ENCODE results near the gene LPO.

LPO gene

DNA sequence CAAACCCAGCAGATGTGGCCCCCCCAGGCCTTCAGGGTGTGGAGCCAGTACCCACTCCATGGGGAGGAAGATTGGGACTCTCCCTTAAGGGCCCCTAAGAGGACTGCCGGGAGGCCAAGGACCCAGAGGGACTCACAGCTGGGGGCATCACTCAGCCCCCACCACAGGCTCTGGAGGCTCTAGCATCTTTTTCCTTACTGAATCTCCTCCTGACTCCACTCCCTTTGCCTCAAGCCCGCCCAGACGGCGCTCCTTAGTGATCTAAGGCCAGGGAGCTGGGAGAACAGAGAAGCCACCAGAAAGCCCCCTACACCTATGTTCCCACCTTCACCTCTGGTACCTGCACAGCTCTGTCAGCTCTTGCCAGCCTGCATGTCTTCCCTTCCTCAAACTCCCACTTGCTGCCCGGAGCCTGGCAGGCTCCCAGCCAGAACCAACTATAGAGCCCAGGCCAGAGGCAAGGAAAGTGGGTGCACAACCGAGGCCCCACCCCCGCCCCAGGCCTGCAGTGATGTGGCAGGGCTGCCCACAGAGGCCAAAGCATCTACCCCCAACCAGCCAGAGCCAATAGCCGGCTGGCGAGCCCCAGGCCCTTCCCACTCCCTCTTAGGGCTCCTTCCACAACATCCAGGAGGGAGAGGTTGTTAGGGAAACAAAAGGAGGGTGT is 64.7 kb downstream of the LPO start:
- DNase-seq (ENCODE audit: low read depth in 2 of 3, low spot score in 1 of 3): no peak

DNA sequence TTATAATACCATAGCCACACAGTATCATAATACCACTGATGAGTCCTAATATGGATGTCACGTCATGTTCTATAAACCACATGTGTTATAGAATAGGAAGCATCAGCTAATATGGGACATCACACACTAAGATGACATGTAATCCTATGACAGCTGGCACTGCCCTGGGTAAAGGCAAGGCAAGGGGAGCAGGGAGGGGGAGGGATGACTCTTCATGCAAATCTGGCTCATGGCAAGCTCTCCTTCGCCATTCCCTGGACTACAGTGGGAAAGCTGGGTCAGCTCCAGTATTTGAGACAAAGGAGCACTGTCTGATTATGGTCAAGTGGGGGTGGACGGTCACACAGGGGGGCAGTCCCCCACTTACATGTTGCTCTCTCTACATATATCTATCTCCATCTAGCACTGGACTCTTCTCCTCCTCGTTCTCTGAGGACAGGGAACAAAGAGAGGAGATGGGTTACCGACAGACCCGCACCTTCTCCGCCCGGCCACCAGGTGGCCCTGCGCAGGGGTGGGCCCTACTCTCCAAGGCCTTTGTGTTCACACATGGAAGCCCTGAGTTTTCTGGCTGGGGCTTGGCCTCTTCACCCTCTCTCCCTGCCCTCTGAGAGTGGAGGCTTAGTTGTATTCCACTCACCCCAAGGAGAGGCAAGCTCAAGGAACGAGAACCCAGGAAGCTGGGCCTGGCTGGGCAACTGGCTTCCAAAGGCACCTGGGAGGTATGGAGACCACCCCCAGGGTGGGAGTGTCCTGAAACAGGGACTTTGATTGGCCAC is 65.8 kb downstream of the LPO start:
- peak in 2 of 3 donors; percentile 46 to 54 for DNase-seq (ENCODE audit: low read depth in 2 of 3, low spot score in 1 of 3)

DNA sequence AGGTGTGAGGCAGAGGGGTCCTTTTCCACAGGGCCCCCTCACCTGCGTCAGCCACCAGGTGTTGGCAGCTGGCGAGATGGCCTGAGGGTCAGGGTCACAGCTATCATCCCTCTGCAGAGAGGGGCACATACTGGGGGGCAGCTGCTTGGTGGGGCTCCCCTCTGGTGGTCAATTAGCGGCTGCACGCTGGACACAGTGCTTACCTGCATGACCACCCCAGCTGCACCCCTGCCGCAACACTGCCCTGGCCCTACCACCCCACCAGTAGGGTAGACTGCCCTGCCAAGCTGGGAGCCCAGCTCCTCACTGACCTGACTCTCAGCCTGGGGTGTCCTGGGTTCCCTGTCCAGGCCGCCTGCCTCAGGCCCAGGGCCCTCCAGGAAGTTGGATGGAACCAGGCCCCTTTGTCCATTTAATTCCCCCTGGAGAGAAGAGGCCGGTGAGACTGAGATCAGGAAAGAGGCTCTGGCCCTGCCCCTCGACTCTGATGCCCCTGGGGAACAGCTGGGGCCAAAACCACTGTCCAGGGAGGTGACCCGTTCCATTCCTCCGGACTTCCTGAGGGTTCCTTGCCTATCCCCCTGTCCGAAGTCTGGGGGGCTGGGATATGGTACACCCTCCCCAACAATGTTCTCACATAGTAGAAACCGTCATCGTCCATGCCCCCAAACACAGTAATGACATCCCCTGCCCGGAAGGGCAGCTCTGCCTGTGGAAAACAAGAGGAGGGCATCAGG is 66.5 kb downstream of the LPO start:
- DNase-seq (ENCODE audit: low read depth in 2 of 3, low spot score in 1 of 3): no peak

DNA sequence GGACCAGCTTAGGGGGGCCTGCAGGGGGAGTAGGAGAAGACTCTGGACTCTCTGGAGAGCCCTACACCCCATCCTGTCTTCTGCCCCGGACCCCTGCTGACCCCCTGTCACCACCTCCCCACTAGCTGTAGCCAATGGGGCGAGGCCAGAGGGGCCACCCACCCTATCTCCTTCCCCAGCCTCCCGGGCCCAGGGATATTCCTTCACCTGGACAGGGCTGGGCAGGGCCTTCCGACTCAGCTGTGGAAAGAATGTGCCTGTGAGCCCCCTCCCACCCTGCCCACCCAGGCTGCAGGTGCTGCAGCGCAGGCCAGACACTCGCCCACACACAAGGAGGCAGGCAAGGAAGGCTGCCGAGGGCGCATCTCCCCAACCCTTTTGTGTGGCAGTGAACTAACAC is 67.2 kb downstream of the LPO start:
- no peak for DNase-seq (ENCODE audit: low read depth in 2 of 3, low spot score in 1 of 3)

DNA sequence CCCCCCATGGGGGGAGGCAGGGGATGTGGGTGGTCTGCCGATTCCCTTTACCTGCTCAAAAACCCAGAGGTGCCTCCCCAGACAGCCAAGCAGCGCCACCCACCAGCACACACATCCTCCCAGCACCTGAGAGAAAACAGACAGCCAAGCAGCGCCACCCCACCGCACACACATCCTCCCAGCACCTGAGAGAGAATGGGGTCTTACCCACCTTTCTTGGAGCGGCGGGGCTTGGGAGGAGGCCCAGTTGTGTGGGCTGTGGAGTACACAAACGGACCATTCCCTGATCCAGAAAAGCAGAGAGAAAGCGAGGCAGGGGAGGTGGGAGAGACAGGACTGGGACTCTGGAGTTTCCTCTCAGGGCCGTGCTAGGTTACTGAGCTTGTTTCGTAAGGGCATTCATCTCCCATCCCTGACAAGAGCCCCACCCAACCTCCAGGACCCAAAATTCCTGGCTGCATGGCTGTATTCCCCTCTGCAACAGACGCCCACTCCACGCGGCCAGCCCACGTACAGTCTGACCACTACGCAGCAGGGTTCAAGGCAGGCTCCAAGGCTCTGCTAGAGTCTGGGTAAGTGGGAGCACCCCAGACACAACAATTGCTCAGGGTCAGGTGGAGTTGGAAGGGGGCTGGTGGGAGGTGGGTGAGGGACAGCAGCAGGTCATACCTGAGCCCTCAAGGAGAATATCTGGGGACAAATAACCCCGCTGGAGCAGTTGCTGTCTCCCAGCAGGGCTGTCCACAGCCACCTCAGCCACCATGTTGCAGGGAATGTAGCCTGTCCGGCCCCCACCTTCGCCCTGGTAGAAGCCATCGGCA is 68.0 kb downstream of the LPO start:
- no peak for DNase-seq (ENCODE audit: low read depth in 2 of 3, low spot score in 1 of 3)

DNA sequence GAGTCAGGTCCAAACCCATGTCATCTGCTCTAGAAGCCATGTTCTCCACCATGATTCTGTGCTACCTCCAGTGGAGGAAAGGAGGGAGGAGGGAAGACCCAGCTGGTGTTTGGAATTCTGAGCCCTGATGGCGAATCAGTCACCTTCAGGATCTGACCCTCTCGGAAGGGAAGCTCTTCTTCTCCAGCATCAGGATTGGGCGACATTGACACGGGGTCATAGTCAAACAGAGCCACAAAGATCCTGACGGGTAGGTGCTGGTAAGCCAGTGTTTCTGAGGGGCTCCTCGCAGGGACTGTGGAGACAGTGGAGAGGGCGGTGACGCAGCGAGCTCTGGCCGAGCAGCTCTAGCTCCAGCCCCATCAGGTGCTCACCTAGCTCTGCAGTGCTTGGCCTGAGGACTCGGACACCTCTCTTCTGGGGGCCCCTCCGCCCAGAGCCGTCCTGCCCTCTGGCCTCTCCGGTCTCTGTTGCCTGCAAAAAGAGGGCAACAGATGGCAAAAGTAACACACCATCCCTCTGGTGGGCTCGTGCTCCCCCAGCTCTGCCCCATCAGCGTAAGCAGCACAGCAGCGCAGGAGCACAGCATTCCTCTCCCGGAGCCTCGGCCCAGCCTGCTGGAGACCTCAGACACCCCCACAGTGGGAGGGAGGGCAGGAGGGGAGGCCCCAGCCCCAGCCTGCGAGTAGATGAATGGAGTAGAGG is 69.2 kb downstream of the LPO start:
- DNase-seq (ENCODE audit: low read depth in 2 of 3, low spot score in 1 of 3): no peak

DNA sequence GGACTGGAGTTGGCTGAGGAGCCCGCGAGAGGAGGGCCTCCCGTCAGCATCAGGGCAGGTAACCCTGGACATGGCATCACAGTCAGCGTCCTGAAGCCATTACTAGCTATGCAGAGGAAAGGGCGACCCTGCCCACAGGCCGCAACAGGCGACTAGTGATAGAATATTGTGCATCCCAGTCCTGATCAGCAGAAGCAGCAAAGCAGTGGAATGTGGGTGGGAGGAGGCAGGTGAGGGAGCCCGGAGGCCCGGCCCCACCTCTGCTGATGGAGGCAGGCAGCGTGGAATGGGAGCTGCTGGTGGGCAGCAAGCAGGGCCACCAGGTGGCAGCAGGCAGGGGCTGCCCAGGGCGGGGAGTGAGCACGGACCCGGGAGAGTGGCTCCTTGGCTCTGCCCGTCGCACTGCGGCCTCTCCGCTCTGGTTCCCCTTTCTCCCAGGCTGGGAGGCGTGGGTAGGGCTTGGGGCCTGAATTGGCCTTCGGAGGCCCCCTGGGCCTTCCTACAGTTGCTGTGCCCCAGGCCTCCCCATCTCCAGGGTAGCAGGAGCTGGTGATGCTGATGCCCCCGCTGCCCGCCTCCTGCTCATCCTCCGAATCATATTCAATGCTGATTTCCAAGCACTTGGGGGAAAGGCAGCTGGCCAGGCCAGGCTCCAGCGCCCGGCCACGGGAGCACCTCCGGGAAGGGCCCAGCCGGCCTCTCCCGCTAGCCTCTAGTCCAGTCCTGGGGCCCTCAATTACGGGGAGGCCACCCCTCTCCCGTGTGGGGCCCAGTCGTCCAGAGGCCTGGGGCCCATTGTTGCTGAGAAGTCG is 70.0 kb downstream of the LPO start:
- DNase-seq (ENCODE audit: low read depth in 2 of 3, low spot score in 1 of 3): no peak

DNA sequence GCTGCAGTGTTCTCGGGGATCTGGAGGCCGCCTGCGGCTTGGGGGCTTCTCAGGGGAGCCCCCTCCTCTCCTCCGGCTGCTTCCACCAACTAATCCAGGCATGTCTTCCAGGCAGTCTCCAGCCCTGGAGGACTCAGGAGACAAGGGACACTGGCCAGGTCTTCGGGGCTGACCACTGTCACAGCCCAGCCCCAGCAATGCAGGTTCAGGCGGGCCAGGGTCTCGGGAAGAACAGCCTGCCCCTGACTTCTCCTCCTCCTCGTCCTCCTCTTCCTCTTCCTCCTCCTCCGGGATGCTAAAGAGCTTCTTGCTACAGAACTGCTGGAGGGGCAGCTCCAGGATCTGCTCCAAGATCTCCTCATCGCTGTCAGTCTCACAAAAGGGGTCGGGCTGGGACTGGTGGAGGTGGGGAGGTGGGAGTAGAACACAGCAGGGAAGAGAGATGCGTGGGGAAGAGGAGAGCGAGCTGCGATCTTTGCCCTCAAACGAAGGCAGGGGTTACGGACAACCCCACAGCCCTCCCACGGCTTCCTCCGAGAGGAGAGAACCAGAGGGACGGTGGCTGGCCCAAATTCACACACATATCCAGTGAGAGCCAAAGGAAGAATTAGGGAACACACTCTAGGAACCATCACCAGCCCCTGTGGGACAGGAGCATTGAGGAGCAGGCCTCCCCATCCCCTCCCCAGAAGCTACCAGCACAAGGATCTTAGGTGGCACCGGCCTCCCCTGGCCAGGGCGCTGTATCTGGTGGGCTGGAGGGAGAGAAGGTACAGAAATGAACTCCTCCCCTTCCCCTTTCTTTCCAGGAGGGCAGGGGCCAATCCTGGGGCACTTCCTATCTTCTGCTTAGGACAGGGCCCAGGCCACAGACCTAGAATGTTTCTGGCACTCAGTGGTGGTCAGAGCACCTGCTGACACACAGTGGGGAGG is 70.9 kb downstream of the LPO start:
- DNase-seq (ENCODE audit: low read depth in 2 of 3, low spot score in 1 of 3): no peak

DNA sequence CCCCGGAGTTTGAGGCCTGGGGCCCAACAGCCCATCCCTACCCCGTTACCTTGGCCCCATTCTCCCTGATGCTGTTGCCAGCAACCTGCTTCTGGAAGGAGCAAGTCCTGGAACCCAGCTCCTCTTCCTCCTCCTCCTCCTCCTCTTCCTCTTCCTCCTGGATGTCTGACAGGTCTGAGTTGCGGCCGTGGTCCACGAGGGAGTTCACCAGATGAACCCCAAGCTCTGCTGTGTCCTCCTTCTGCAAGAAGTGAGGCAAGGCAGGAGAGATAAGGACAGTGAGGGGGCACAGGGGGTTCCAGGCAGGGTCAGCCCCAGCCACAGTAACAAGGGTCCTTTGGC is 71.5 kb downstream of the LPO start:
- no peak for DNase-seq (ENCODE audit: low read depth in 2 of 3, low spot score in 1 of 3)

DNA sequence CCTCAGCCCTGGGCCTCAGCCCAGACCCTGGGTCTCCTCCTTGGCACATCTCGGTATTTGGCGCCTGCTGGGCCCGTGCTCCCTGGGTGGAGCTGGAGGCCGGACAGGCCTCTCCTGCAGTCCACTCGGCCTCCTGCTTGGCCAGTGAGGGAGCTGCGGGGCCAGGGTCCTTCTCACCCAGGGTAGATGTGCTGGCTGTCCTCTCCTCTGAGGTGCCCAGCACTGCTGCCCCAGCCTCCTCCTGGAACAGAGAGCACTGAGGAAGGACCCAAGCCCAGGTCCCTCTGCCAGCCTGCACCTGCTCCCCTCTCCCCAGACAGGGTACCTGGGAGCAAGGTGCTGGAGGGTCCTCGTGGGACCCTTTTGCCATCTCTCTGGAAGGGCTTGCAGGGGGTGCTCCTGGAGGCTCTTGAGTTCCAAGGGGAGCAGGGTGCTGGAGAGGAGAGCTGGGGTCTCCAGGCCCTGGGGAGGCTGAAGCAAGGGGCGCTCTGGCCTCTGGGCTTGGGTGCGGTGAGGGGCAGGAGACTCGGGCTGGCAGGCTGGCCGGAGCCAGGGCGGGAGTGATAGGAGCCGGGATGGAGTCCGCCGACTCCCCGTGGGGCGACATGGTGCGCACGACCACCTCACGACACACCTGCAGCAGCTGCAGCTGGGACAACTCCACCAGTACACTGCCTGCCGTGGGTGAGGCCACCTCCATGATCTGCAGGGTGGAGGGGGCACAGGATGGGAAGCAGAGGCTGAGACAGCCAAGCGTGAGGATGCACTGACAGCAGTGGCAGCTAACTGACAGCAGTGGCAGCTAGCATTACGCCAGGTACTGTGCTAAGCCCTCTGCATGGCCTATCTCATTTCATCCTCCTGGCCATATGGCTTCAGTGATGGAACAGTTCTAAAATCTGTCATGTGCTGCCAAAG is 72.4 kb downstream of the LPO start:
- DNase-seq (ENCODE audit: low read depth in 2 of 3, low spot score in 1 of 3): no peak

DNA sequence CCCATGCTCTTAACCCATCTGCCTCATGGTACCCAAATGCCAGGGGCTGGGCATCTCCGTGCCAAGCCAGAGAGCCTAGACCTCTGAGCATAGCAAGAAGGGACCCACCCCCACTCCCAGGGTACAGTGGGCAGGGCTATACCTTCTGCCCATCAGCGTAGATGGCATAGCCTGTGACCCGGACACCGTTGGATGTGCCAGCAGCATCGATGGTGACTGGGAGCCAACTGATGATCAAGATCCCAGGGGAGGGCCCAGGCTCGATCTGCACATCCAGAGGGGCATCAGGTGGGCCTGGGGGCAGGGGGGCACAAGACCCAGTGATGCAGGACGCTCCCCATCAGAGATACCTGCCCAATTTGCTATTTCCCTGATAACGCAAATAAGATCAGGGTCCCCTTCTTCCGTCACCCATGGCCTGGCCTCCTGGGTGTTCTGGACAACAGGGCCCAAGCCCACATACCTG is 73.1 kb downstream of the LPO start:
- no peak for DNase-seq (ENCODE audit: low read depth in 2 of 3, low spot score in 1 of 3)

DNA sequence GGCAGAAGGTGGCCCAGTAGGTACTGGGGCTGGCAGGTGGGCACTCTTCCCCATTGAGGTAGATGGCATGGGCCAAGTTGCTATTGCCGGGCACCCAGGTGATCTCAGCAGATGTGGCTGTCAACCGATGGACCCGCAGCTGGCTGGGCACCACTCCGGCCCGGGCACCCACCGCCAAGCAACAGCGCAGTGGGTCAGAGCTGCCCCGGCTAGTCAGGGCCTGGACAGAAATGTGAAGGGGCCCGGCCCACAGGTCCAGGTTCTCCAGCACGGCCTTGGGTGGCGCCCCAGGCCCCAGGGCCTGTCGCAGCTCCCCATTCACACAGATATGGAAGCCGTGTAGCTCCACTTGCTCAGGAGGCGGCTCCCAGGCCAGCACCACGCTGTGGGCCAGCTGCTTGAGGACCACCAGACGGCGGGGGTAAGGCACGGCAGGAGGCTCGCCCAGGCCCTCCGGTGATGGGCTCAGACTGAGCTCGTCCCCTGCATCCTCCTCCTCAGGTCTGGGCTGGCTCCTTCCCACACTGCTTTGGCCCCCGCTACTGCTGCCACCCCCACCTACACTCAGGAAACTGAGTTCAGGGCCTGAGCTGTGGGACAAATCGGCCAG is 73.7 kb downstream of the LPO start:
- no peak for DNase-seq (ENCODE audit: low read depth in 2 of 3, low spot score in 1 of 3)

DNA sequence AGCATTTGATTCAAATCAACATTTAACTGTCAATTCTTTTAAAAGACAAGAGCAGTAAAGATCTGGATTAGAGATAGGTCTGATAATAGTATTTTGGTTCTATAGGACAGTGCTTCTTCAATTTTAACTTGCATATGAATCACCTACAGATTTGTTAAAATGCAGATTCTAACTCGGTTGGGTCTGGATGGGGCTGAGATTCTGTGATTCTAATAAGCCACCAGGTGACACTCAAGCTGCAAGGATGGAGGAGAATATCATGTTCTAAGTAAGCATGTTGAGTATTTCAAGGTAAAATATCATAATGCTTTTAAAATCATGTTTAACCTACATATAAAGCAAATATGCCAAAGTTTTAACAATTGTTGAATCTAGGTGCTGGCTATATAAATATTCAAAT is 74.4 kb downstream of the LPO start:
- DNase-seq (ENCODE audit: low read depth in 2 of 3, low spot score in 1 of 3): no peak

DNA sequence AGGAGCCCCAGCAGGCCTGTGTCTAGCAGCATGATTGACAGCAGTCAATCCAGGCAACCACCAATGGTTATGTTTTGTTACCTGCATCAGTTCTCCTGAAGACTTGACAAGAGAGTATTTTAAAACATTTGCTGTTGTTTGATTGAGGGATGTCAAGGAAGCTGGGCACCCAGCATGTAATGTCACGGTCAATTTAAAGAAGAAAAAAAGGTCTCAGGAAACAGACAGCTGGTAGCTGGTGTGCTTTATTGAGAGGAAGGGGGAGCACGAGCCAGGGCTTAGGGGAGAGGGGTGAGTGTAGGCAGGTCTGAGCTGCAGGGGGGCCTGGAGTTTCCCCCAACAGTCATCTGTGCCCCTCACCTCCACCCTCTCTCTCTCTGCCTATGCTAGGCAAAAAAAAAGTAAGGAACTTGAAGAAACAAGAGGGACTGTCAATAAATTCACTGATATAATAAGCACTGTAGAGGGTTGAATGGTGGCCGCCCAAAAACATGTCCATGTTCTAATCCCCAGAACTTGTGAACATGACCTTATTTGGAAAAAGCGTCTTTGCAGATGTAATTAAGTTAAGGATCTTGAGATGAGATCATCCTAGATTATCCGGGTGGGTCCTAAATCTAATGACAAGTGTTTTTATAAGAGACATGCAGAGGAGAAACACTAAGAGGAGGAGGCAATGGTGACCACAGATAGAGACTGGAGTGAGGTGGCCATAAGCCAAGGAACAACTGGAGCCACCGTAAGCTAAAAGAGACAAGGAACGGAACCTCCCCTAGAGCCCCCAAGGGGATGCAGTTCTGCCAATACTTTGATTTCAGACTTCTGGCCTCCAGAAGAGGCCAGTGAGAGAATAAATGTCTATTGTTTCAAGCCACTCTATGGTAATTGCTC is 75.7 kb downstream of the LPO start:
- DNase-seq (ENCODE audit: low read depth in 2 of 3, low spot score in 1 of 3): no peak

DNA sequence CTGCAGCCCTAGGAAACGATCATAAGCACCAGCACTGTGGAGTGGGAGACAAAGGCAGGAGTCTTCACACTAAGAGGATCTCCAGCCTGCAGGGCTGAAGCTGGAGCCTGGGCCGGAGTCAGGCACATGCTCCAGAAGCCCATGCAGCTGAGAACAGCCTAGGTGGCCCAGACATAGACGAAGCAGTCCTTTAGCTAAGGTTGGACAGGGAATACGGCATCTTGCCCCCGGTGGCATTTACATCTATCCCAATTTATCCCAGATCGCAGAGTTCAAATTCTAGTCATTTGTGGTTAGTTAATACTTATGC is 76.3 kb downstream of the LPO start:
- DNase-seq (ENCODE audit: low read depth in 2 of 3, low spot score in 1 of 3): no peak

DNA sequence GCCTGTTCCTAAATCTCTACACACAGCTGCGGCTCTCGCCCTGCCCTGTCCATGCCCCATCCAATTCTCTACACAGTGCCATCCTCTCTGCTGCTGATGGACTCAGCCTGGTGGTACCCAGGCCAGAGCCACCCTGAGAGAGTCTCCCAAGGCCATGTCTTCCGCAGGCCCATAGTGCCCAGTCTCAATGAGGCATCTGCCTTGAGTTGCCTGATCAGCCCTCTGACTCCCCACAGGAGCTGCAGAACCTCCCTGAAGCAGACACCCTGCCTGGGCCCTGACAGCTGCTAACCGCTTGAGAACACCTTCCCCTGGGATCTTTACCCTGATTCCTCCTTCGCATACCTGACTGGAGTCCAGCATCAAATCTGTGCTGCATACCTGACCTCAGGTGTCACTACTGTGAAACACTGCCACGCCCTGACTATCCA is 76.9 kb downstream of the LPO start:
- DNase-seq (ENCODE audit: low read depth in 2 of 3, low spot score in 1 of 3): no peak

All from stimulated activated CD4-positive, alpha-beta T cell treated with anti-CD3 and anti-CD28 coated beads, Interleukin-12 subunit alpha, Interleukin-12 subunit beta, amount 100 ng/mL, for 48 hours (primary cell).